IMR-90 (cell line): ENCODE measurements around the gene CITED4. TPM values are rescaled to one million over a fixed set of nuclear protein-coding genes. Genes with fewer than 3 reads are reported as not detected.

Experiments used
- ATAC-seq: fragments of 200-7000 bp; cut with Tn5 transposase; 2 replicates; pipeline ENCODE4 v1.9.1; 2020; ENCODE audit warnings: low read depth, mild to moderate bottlenecking, moderate library complexity
- BruUV-seq: library from RNA; stranded (reverse); fragments of 400-500 nt; replicated peaks from 2 replicates; lab custom pipeline; 2021; lab: Mats Ljungman, UMichigan
- CTCF ChIA-PET: fragments of 300-600 bp; formaldehyde crosslinking; extraction: SDS; loops from one replicate; lab custom pipeline; 2021; ENCODE audit warnings: antibody characterized with exemption; lab: Yijun Ruan, JAX
- POLR2A ChIA-PET: fragments of 300-600 bp; sonication (Branson Sonifier 250); formaldehyde crosslinking; loops from one replicate; lab custom pipeline; 2022; ENCODE audit warnings: antibody characterized with exemption; ENCODE audit not compliant: unreplicated experiment; lab: Charles Lee
- DNase-seq: peaks from one replicate; pipeline ENCODE4 v3.0.0; 2013
- H2AFZ ChIP-seq: replicated peaks from 2 replicates; pipeline ENCODE3; 2013; ENCODE audit warnings: low read length, mild to moderate bottlenecking; ENCODE audit not compliant: poor library complexity
- H2AK5ac ChIP-seq: 2 replicates; pipeline ENCODE4 v1.6.1; 2013; ENCODE audit warnings: low read depth, low read length, inconsistent platforms
- H2AK9ac ChIP-seq: replicated peaks from 2 replicates; pipeline ENCODE3; 2013; ENCODE audit warnings: mild to moderate bottlenecking, low read depth, low read length, moderate library complexity; ENCODE audit not compliant: poor library complexity
- H2BK120ac ChIP-seq: 2 replicates; pipeline ENCODE4 v1.6.1; 2013; ENCODE audit warnings: low read depth, low read length, inconsistent platforms
- H2BK15ac ChIP-seq: 3 replicates; pipeline ENCODE4 v1.6.1; 2013; ENCODE audit warnings: low read depth, low read length, inconsistent platforms
- H2BK20ac ChIP-seq: 2 replicates; pipeline ENCODE4 v1.6.1; 2013; ENCODE audit warnings: low read depth, mild to moderate bottlenecking, inconsistent platforms, low read length, moderate library complexity
- H2BK5ac ChIP-seq: 2 replicates; pipeline ENCODE4 v1.6.1; 2013; ENCODE audit warnings: mild to moderate bottlenecking, low read depth, low read length, inconsistent platforms; ENCODE audit not compliant: poor library complexity, severe bottlenecking
- H3K14ac ChIP-seq: replicated peaks from 2 replicates; pipeline ENCODE4 v1.6.1; 2013; ENCODE audit warnings: low read depth, low read length, inconsistent platforms
- H3K18ac ChIP-seq: 2 replicates; pipeline ENCODE4 v1.6.1; 2013; ENCODE audit warnings: low read depth, low read length, control low read depth
- H3K23ac ChIP-seq: 2 replicates; pipeline ENCODE4 v1.6.1; 2013; ENCODE audit warnings: low read depth, low read length, inconsistent platforms
- H3K27ac ChIP-seq: 2 replicates; pipeline ENCODE4 v1.5.1; 2013; ENCODE audit warnings: mild to moderate bottlenecking, control low read depth, low read length; ENCODE audit not compliant: insufficient read depth
- H3K27me3 ChIP-seq: 2 replicates; pipeline ENCODE4 v1.6.1; 2013; ENCODE audit warnings: low read length; ENCODE audit not compliant: control insufficient read depth, insufficient read depth
- H3K36me3 ChIP-seq: 2 replicates; pipeline ENCODE4 v1.6.1; 2013; ENCODE audit warnings: low read length, mixed read lengths; ENCODE audit not compliant: control insufficient read depth, insufficient read depth
- H3K4ac ChIP-seq: 2 replicates; pipeline ENCODE4 v1.6.1; 2013; ENCODE audit warnings: low read depth, low read length, inconsistent platforms
- H3K4me1 ChIP-seq: 2 replicates; pipeline ENCODE4 v1.6.1; 2013; ENCODE audit warnings: low read length, mixed read lengths; ENCODE audit not compliant: control insufficient read depth, insufficient read depth
- H3K4me2 ChIP-seq: 2 replicates; pipeline ENCODE4 v1.6.1; 2013; ENCODE audit warnings: low read depth, mild to moderate bottlenecking, control low read depth, low read length, moderate library complexity
- H3K4me3 ChIP-seq: 2 replicates; pipeline ENCODE4 v1.5.1; 2013; ENCODE audit warnings: low read depth, mild to moderate bottlenecking, control low read depth, low read length, moderate library complexity; ENCODE audit not compliant: insufficient read depth
- H3K56ac ChIP-seq: 2 replicates; pipeline ENCODE4 v1.6.1; 2013; ENCODE audit warnings: low read length, inconsistent platforms; ENCODE audit not compliant: insufficient read depth; ENCODE audit errors: extremely low read depth
- H3K79me1 ChIP-seq, 2 experiments: 2 replicates each; pipeline ENCODE4 v1.6.1; 2013; ENCODE audit warnings: low read length in 2 of 2, inconsistent platforms in 1 of 2, low read depth in 1 of 2
- H3K9ac ChIP-seq: 2 replicates; pipeline ENCODE4 v1.6.1; 2013; ENCODE audit warnings: low read depth, low read length, control low read depth
- H3K9me1 ChIP-seq: 2 replicates; pipeline ENCODE4 v1.6.1; 2013; ENCODE audit warnings: low read length, inconsistent platforms; ENCODE audit not compliant: insufficient read depth
- H3K9me3 ChIP-seq: 2 replicates; pipeline ENCODE4 v1.6.1; 2013; ENCODE audit warnings: low read length; ENCODE audit not compliant: control insufficient read depth, insufficient read depth
- H4K20me1 ChIP-seq: 2 replicates; pipeline ENCODE4 v1.6.1; 2013; ENCODE audit warnings: low read length, inconsistent platforms; ENCODE audit not compliant: insufficient read depth
- H4K5ac ChIP-seq: 2 replicates; pipeline ENCODE4 v1.6.1; 2013; ENCODE audit warnings: mild to moderate bottlenecking, low read depth, low read length, control low read depth
- H4K8ac ChIP-seq, 2 experiments: 2 replicates each; pipeline ENCODE4 v1.6.1; 2013; ENCODE audit warnings: low read depth in 2 of 2, low read length in 2 of 2, control low read depth in 1 of 2, inconsistent platforms in 1 of 2
- H4K91ac ChIP-seq: 2 replicates; pipeline ENCODE4 v1.6.1; 2013; ENCODE audit warnings: low read depth, low read length, inconsistent platforms; ENCODE audit not compliant: insufficient read depth
- CEBPB ChIP-seq: IDR thresholded peaks from 2 replicates; pipeline ENCODE4 v1.6.1; 2012; ENCODE audit warnings: low read depth, low read length, improper control_type of control experiment
- CHD1 ChIP-seq: IDR thresholded peaks from 2 replicates; pipeline ENCODE4 v1.6.1; 2012; ENCODE audit warnings: low read depth, low read length, improper control_type of control experiment
- CTCF ChIP-seq: conservative IDR thresholded peaks from 2 replicates; pipeline ENCODE4 v1.5.1; 2012; ENCODE audit warnings: mild to moderate bottlenecking, low read depth, low read length, improper control_type of control experiment
- FOS ChIP-seq: fragments of 150-350 bp; IDR thresholded peaks from 2 replicates; pipeline ENCODE4 v1.6.1; 2016; ENCODE audit warnings: low read depth, low read length
- MAFK ChIP-seq: IDR thresholded peaks from 2 replicates; pipeline ENCODE4 v1.6.1; 2012; ENCODE audit warnings: low read depth, low read length, improper control_type of control experiment
- MAZ ChIP-seq: IDR thresholded peaks from 2 replicates; pipeline ENCODE4 v1.6.1; 2012; ENCODE audit warnings: low read depth, mild to moderate bottlenecking, low read length, improper control_type of control experiment, moderate library complexity, borderline replicate concordance
- MXI1 ChIP-seq: IDR thresholded peaks from 2 replicates; pipeline ENCODE4 v1.6.1; 2012; ENCODE audit warnings: low read depth, mild to moderate bottlenecking, low read length, moderate library complexity, borderline replicate concordance
- POLR2A ChIP-seq: IDR thresholded peaks from 2 replicates; pipeline ENCODE4 v1.6.1; 2012; ENCODE audit warnings: mild to moderate bottlenecking, low read depth, low read length
- RFX5 ChIP-seq: IDR thresholded peaks from 2 replicates; pipeline ENCODE4 v1.8.0; 2012; ENCODE audit warnings: low read depth, mild to moderate bottlenecking, low read length, moderate library complexity
- SMC3 ChIP-seq: fragments of 150-350 bp; IDR thresholded peaks from 2 replicates; pipeline ENCODE4 v1.6.1; 2016; ENCODE audit warnings: low read depth, mild to moderate bottlenecking, antibody characterized with exemption, low read length, moderate library complexity
- USF2 ChIP-seq: fragments of 150-350 bp; IDR thresholded peaks from 2 replicates; pipeline ENCODE4 v1.6.1; 2017; ENCODE audit warnings: mild to moderate bottlenecking, antibody characterized with exemption, low read length, low read depth
- WGBS, 2 experiments: methylation state at CpG; one replicate each; pipeline versions ENCODE4 v1.1.5 to v1.1.7; 2013; ENCODE audit warnings: missing lambda C conversion rate in 2 of 2; ENCODE audit not compliant: insufficient read length in 1 of 2; ENCODE audit errors: extremely low coverage in 2 of 2; 5-methylcytosine and 5-hydroxymethylcytosine counted together
- dilution Hi-C: fragments of 300-500 bp; cut with HindIII; formaldehyde crosslinking; loops from one replicate; pipeline ENCODE4 v1.14.3; 2018; ENCODE audit warnings: low sequenced_read_pairs; ENCODE audit not compliant: unreplicated experiment
- in situ Hi-C: fragments of 300-500 bp; cut with MboI; formaldehyde crosslinking; loops from 3 replicates; pipeline ENCODE4 v1.14.3; 2019; ENCODE audit warnings: low sequenced_read_pairs, inconsistent platforms, mixed read lengths
- intact Hi-C: fragments of 100-400 bp; cut with micrococcal nuclease; formaldehyde crosslinking; loops from 2 replicates; pipeline ENCODE4 v1.10.0; 2022
- polyA plus RNA-seq, 3 experiments: library from polyadenylated mRNA; depleted of rRNA; stranded (reverse); fragments of >200 nt; gene quantifications; 2 replicates each; pipeline ENCODE4 v1.2.3, GENCODE V29; 2012; ENCODE audit warnings: low replicate concordance in 1 of 3
- total RNA-seq: library from RNA; depleted of rRNA; stranded (reverse); fragments of >200 nt; gene quantifications from 2 replicates; pipeline ENCODE4 v1.2.3, GENCODE V29; 2012

Gene CITED4
- total and polyA plus RNA-seq, 2 of the 4 experiments (the other 2 are of a cell fraction): under 0.01 to 1.6 TPM

GRCh38 chr1:40838045-40838979, 23.9 kb downstream of the CITED4 start (continued):
- TF ChIP-seq SMC3: no peak

- Histone ChIP-seq H2AFZ (no peak overlapping the region), H3K14ac (no peak overlapping the region), H2BK20ac (no peak overlapping the region), H4K20me1 (no peaks in the 10 kb centered on the region; the same call in 1 of the 2 replicates), H2BK15ac (no peak overlapping the region), H3K9me1 (no peaks in the 10 kb centered on the region), H2BK5ac (no peak overlapping the region), H3K56ac (no peak overlapping the region), H4K91ac (no peak overlapping the region), H3K36me3 (no peaks in the 10 kb centered on the region), H3K9me3 (peaks cover 4% of the 10 kb centered on the region), H2AK9ac (no peak overlapping the region), H4K8ac (no peak overlapping the region), H3K4me2 (no peak overlapping the region), H3K27me3 (peaks cover 22% of the 10 kb centered on the region), H3K9ac (no peak overlapping the region), H3K79me1 (no peaks in the 10 kb centered on the region), H3K23ac (no peak overlapping the region), H4K5ac (no peak overlapping the region), H3K4me1 (no peaks in the 10 kb centered on the region), H2BK120ac (no peak overlapping the region), H3K18ac (no peak overlapping the region), H3K4me3 (no peak overlapping the region), H2AK5ac (no peak overlapping the region), H3K4ac (no peak overlapping the region), H3K27ac (no peak overlapping the region)
- TF ChIP-seq CEBPB: no peak
- TF ChIP-seq MAZ: no peak
- TF ChIP-seq RFX5: no peak
- no peak for TF ChIP-seq POLR2A
- no peak for TF ChIP-seq USF2
- no peak for TF ChIP-seq CHD1
- TF ChIP-seq CTCF: no peak
- no peak for TF ChIP-seq SMC3
- TF ChIP-seq MXI1: no peak
- TF ChIP-seq MAFK: no peak
- TF ChIP-seq FOS: no peak
- no TSS peak for BruUV-seq
- intact Hi-C loops: no loop called here
- POLR2A ChIA-PET: interaction anchor here (0.5 kb wide), 1 partner anchor 65 kb away, joined by 3 read pairs; no protein-coding TSS in a partner anchor
- in situ Hi-C loops: no loop called here
- dilution Hi-C loops: no loop called here
- DNase-seq (no peak), ATAC-seq (no peak)
- CTCF ChIA-PET: no interaction called here
- no CpG with 5 or more reads among the region's 24 CpGs for WGBS, 2 experiments
Observed at GRCh38 chr1:40837601-40838000, 24.6 kb downstream of the CITED4 start.
